Activated CD4-positive, alpha-beta T cell treated with anti-CD3 and anti-CD28 coated beads, Interleukin-2, amount 10 ng/mL, durations not matched to agents 24 days and 14 days (primary cell): ENCODE data around the gene EBF3. TPM values are rescaled to one million over a fixed set of nuclear protein-coding genes. Genes with fewer than 3 reads are reported as not detected.

ENCODE experiments used
- DNase-seq: peaks from one replicate; pipeline ENCODE4 v3.0.0; 2022
- H3K27ac Mint-ChIP-seq: one replicate; pipeline ENCODE4 v1.8.0; 2022; ENCODE audit warnings: mild to moderate bottlenecking, mixed read lengths
- H3K27me3 Mint-ChIP-seq: one replicate; pipeline ENCODE4 v1.8.0; 2022; ENCODE audit warnings: mixed read lengths
- H3K36me3 Mint-ChIP-seq: one replicate; pipeline ENCODE4 v1.8.0; 2022; ENCODE audit warnings: low read depth, mild to moderate bottlenecking, mixed read lengths
- H3K4me1 Mint-ChIP-seq: one replicate; pipeline ENCODE4 v1.8.0; 2021; ENCODE audit warnings: mixed read lengths
- H3K4me3 Mint-ChIP-seq: one replicate; pipeline ENCODE4 v1.8.0; 2022; ENCODE audit warnings: mild to moderate bottlenecking, moderate library complexity, mixed read lengths
- H3K9me3 Mint-ChIP-seq: one replicate; pipeline ENCODE4 v1.8.0; 2021; ENCODE audit warnings: mixed read lengths
- intact Hi-C: fragments of 100-400 bp; cut with micrococcal nuclease; formaldehyde crosslinking; loops from one replicate; pipeline ENCODE4 v1.15.1; 2023
- total RNA-seq: library from RNA; stranded (reverse); gene quantifications from 2 replicates; pipeline ENCODE4 v1.2.3, GENCODE V29; 2022

The EBF3 gene
- total RNA-seq, 1 donor from 2014 or later, result not detected

- intact Hi-C loops, result loop anchor here (5.0 kb wide), 1 partner anchor 936 kb away; no protein-coding TSS in a partner anchor
- H3K9me3 Mint-ChIP-seq, result peaks cover 10% of the 10 kb centered on the region
Measured at GRCh38 chr10:129968020-129968852, 4.2 kb upstream of the EBF3 start.

GRCh38 chr10:129967579-129968019, 3.5 kb upstream of the EBF3 start:
- H3K27me3 Mint-ChIP-seq, result peaks cover 54% of the 10 kb centered on the region
- H3K9me3 Mint-ChIP-seq, result peaks cover 12% of the 10 kb centered on the region
- no peak overlapping the region for H3K4me3 Mint-ChIP-seq
- H3K36me3 Mint-ChIP-seq, result peaks cover 7% of the 10 kb centered on the region
- intact Hi-C loops, result loop anchor here (5.0 kb wide), 1 partner anchor 935 kb away; no protein-coding TSS in a partner anchor
- H3K4me1 Mint-ChIP-seq, result peaks cover 14% of the 10 kb centered on the region
- peak; percentile 54 for DNase-seq
- H3K27ac Mint-ChIP-seq, result peak overlapping the region; percentile 29

More at GRCh38 chr10:129968020-129968852, 4.2 kb upstream of the EBF3 start:
- H3K4me1 Mint-ChIP-seq, result peaks cover 10% of the 10 kb centered on the region
- H3K4me3 Mint-ChIP-seq, result no peak overlapping the region
- peak; percentile 52 for DNase-seq
- H3K27me3 Mint-ChIP-seq, result peaks cover 51% of the 10 kb centered on the region
- peak overlapping the region; percentile 41 for H3K27ac Mint-ChIP-seq
- H3K36me3 Mint-ChIP-seq, result peaks cover 6% of the 10 kb centered on the region

- Mint-ChIP-seq H3K36me3 (peaks cover 9% of the 10 kb centered on the region), H3K27me3 (peaks cover 57% of the 10 kb centered on the region), H3K4me1 (peaks cover 15% of the 10 kb centered on the region), H3K4me3 (no peak overlapping the region), H3K9me3 (peaks cover 14% of the 10 kb centered on the region), H3K27ac (no peak overlapping the region)
- intact Hi-C loops, result loop anchor here (5.0 kb wide), 1 partner anchor 935 kb away; no protein-coding TSS in a partner anchor
- peak; percentile 55 for DNase-seq
Measured at GRCh38 chr10:129966889-129967578, 3.0 kb upstream of the EBF3 start.

- H3K27ac Mint-ChIP-seq, result peak overlapping the region; percentile 8
- intact Hi-C loops, result loop anchor here (5.0 kb wide), 1 partner anchor 934 kb away; no protein-coding TSS in a partner anchor
Measured at GRCh38 chr10:129966370-129966888, 2.4 kb upstream of the EBF3 start.

GRCh38 chr10:129965959-129966358, 1.9 kb upstream of the EBF3 start:
- H3K27me3 Mint-ChIP-seq, result peaks cover 63% of the 10 kb centered on the region
- peak overlapping the region; percentile 8 for H3K27ac Mint-ChIP-seq
- H3K4me1 Mint-ChIP-seq, result peaks cover 11% of the 10 kb centered on the region
- no peak for DNase-seq
- peaks cover 10% of the 10 kb centered on the region for H3K36me3 Mint-ChIP-seq
- H3K9me3 Mint-ChIP-seq, result peaks cover 11% of the 10 kb centered on the region
- intact Hi-C loops, result loop anchor here (5.0 kb wide), 1 partner anchor 934 kb away; no protein-coding TSS in a partner anchor
- no peak overlapping the region for H3K4me3 Mint-ChIP-seq

More at GRCh38 chr10:129966370-129966888, 2.4 kb upstream of the EBF3 start:
- Mint-ChIP-seq H3K9me3 (peaks cover 11% of the 10 kb centered on the region), H3K4me3 (no peak overlapping the region), H3K4me1 (peaks cover 13% of the 10 kb centered on the region), H3K27me3 (peaks cover 60% of the 10 kb centered on the region), H3K36me3 (peaks cover 8% of the 10 kb centered on the region)
- DNase-seq, result no peak

GRCh38 chr10:129965425-129965808, 1.3 kb upstream of the EBF3 start:
- Mint-ChIP-seq H3K36me3 (peaks cover 13% of the 10 kb centered on the region), H3K9me3 (peaks cover 11% of the 10 kb centered on the region), H3K4me1 (peaks cover 12% of the 10 kb centered on the region), H3K4me3 (no peak overlapping the region), H3K27me3 (peaks cover 64% of the 10 kb centered on the region), H3K27ac (no peak overlapping the region)
- intact Hi-C loops, result loop anchor here (5.0 kb wide), 1 partner anchor 933 kb away; no protein-coding TSS in a partner anchor
- DNase-seq, result no peak

- intact Hi-C loops, result loop anchor here (5.0 kb wide), 2 partner anchors 147 to 933 kb away; partner anchors contain the start of gene C10orf143
- H3K9me3 Mint-ChIP-seq, result peaks cover 5% of the 10 kb centered on the region
- H3K36me3 Mint-ChIP-seq, result peaks cover 11% of the 10 kb centered on the region
- no peak for DNase-seq
- H3K27ac Mint-ChIP-seq, result peak overlapping the region; percentile 65
- H3K27me3 Mint-ChIP-seq, result peaks cover 63% of the 10 kb centered on the region
- peaks cover 8% of the 10 kb centered on the region for H3K4me1 Mint-ChIP-seq
- H3K4me3 Mint-ChIP-seq, result no peak overlapping the region
Measured at GRCh38 chr10:129964611-129965424, 744 bp upstream of the EBF3 start.

GRCh38 chr10:129962872-129963640, 1.0 kb downstream of the EBF3 start:
- intact Hi-C loops, result loop anchor here (5.0 kb wide), 1 partner anchor 149 kb away; the partner anchor contains the start of gene C10orf143
- Mint-ChIP-seq H3K9me3 (peaks cover 8% of the 10 kb centered on the region), H3K4me1 (peaks cover 12% of the 10 kb centered on the region), H3K36me3 (peaks cover 13% of the 10 kb centered on the region), H3K27me3 (peaks cover 58% of the 10 kb centered on the region), H3K4me3 (peak overlapping the region; percentile 72), H3K27ac (peak overlapping the region; percentile 66)
- DNase-seq, result peak; percentile 73

GRCh38 chr10:129962031-129962871, 1.8 kb downstream of the EBF3 start:
- intact Hi-C loops, result loop anchor here (5.0 kb wide), 1 partner anchor 150 kb away; the partner anchor contains the start of gene C10orf143
- H3K27me3 Mint-ChIP-seq, result peaks cover 61% of the 10 kb centered on the region
- peaks cover 13% of the 10 kb centered on the region for H3K4me1 Mint-ChIP-seq
- peak overlapping the region; percentile 46 for H3K4me3 Mint-ChIP-seq
- peak overlapping the region; percentile 43 for H3K27ac Mint-ChIP-seq
- peaks cover 13% of the 10 kb centered on the region for H3K36me3 Mint-ChIP-seq
- no peak for DNase-seq
- H3K9me3 Mint-ChIP-seq, result peaks cover 8% of the 10 kb centered on the region

- DNase-seq, result no peak
- Mint-ChIP-seq H3K27ac (no peak overlapping the region), H3K27me3 (peaks cover 67% of the 10 kb centered on the region), H3K9me3 (peaks cover 13% of the 10 kb centered on the region), H3K4me3 (no peak overlapping the region), H3K4me1 (peaks cover 14% of the 10 kb centered on the region), H3K36me3 (peaks cover 13% of the 10 kb centered on the region)
- intact Hi-C loops, result loop anchor here (5.0 kb wide), 1 partner anchor 151 kb away; the partner anchor contains the start of gene C10orf143
Measured at GRCh38 chr10:129961157-129961701, 2.8 kb downstream of the EBF3 start.

- no peak overlapping the region for H3K4me3 Mint-ChIP-seq
- H3K27ac Mint-ChIP-seq, result peak overlapping the region; percentile 72
- no peak for DNase-seq
- peaks cover 13% of the 10 kb centered on the region for H3K36me3 Mint-ChIP-seq
- peaks cover 14% of the 10 kb centered on the region for H3K4me1 Mint-ChIP-seq
- peaks cover 13% of the 10 kb centered on the region for H3K9me3 Mint-ChIP-seq
- peaks cover 66% of the 10 kb centered on the region for H3K27me3 Mint-ChIP-seq
- intact Hi-C loops, result loop anchor here (5.0 kb wide), 1 partner anchor 152 kb away; the partner anchor contains the start of gene C10orf143
Measured at GRCh38 chr10:129960481-129961156, 3.5 kb downstream of the EBF3 start.
